ENCODE data around the gene PRMT2. TPM values are rescaled to one million over a fixed set of nuclear protein-coding genes. Genes with fewer than 3 reads are reported as not detected.
"Not testable (repeated sequence)": the region's sequence is repeated elsewhere in the genome, so short reads cannot be mapped to it uniquely, and the experiment has no call there.

Gene PRMT2
- total and polyA plus RNA-seq, 2 experiments from 2014 or later, result 51.9 to 56.9 TPM

DNA sequence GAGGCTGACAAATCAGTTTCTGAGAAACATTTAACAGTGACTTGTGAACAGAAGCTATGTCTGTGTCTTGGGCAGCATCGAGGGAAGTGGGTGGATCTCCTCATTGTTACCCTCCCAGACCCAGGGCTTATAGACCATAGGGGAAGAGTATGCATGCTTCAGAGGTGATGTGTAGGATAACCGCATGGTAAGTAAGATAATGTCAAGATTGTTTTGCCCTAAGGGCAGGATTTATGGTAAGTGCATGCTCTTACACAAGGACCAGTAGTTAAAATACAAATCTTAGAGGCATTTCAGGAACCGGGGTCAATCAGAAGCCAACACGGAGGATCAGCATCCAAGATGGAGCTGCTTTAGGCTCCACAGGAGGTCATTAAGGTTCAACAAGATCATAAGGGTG lies 7.7 kb upstream of the PRMT2 start (continued):
- TF ChIP-seq, protein P1, sequence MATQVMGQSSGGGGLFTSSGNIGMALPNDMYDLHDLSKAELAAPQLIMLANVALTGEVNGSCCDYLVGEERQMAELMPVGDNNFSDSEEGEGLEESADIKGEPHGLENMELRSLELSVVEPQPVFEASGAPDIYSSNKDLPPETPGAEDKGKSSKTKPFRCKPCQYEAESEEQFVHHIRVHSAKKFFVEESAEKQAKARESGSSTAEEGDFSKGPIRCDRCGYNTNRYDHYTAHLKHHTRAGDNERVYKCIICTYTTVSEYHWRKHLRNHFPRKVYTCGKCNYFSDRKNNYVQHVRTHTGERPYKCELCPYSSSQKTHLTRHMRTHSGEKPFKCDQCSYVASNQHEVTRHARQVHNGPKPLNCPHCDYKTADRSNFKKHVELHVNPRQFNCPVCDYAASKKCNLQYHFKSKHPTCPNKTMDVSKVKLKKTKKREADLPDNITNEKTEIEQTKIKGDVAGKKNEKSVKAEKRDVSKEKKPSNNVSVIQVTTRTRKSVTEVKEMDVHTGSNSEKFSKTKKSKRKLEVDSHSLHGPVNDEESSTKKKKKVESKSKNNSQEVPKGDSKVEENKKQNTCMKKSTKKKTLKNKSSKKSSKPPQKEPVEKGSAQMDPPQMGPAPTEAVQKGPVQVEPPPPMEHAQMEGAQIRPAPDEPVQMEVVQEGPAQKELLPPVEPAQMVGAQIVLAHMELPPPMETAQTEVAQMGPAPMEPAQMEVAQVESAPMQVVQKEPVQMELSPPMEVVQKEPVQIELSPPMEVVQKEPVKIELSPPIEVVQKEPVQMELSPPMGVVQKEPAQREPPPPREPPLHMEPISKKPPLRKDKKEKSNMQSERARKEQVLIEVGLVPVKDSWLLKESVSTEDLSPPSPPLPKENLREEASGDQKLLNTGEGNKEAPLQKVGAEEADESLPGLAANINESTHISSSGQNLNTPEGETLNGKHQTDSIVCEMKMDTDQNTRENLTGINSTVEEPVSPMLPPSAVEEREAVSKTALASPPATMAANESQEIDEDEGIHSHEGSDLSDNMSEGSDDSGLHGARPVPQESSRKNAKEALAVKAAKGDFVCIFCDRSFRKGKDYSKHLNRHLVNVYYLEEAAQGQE (IDR thresholded peaks at IDR 0.05; ENCODE audit: unreplicated experiment), result no peak

DNA sequence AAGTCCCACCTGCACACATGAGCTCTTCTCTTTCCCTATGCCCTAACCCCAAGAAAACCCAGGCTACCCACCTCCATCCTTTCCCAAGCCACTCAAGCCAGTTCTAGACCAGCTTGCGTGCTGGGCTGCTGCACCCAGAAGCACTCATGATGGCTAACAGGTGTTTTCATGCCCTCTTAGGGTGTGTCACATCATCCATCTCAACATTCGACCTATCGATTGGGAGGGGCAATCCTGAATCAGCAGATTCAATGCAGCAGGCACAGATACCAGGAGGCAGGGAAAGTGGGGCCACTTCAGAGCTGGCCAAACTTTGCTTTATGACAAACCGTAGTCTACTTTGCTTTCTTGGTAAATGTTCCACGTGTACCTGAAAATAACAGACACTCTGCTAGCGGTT lies 6.6 kb upstream of the PRMT2 start:
- peaks cover 16% of the 10 kb centered on the region for H3K4me1 ChIP-seq (ENCODE audit: insufficient read depth)
- no peaks in the 10 kb centered on the region for H3K36me3 ChIP-seq (ENCODE audit: insufficient read depth)
- peaks cover 13% of the 10 kb centered on the region for H3K36me3 Mint-ChIP-seq (ENCODE audit: low read depth)
- no peak overlapping the region for H3K27ac Mint-ChIP-seq
- no peaks in the 10 kb centered on the region for H3F3A ChIP-seq (replicated peaks; ENCODE audit: low read depth)
- H3K27me3 ChIP-seq (ENCODE audit: insufficient read depth), result no peaks in the 10 kb centered on the region
- peaks cover 6% of the 10 kb centered on the region for H3K27me3 Mint-ChIP-seq (ENCODE audit: insufficient read depth, low read depth, poor library complexity)
- H3K9me2 ChIP-seq (ENCODE audit: insufficient read depth), result peaks cover 6% of the 10 kb centered on the region; the same call in 1 of the 2 replicates
- H3K27ac ChIP-seq (ENCODE audit: low read depth), result no peak overlapping the region
- peaks cover 12% of the 10 kb centered on the region for H3K4me1 Mint-ChIP-seq
- ATAC-seq (no peak), DNase-seq (ENCODE audit: low spot score) (no peak)
- no peak for TF ChIP-seq EZH2phosphoT487 (IDR thresholded peaks at IDR 0.05; ENCODE audit: unreplicated experiment)
- no peak for TF ChIP-seq POLR2AphosphoS5 (IDR thresholded peaks at IDR 0.05; ENCODE audit: low read depth)
- TF ChIP-seq, protein P2, sequence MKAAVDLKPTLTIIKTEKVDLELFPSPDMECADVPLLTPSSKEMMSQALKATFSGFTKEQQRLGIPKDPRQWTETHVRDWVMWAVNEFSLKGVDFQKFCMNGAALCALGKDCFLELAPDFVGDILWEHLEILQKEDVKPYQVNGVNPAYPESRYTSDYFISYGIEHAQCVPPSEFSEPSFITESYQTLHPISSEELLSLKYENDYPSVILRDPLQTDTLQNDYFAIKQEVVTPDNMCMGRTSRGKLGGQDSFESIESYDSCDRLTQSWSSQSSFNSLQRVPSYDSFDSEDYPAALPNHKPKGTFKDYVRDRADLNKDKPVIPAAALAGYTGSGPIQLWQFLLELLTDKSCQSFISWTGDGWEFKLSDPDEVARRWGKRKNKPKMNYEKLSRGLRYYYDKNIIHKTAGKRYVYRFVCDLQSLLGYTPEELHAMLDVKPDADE (IDR thresholded peaks at IDR 0.05), result no peak
- no peak overlapping the region for H3K4me3 Mint-ChIP-seq
- no peaks in the 10 kb centered on the region for H3K79me2 ChIP-seq (replicated peaks; ENCODE audit: insufficient read depth)
- peaks cover 22% of the 10 kb centered on the region for H3K9me3 Mint-ChIP-seq
- no peak overlapping the region for H3K4me3 ChIP-seq
- no peak overlapping the region for H3K4me2 ChIP-seq
- H2AFZ ChIP-seq, result no peak overlapping the region
- H4K20me1 ChIP-seq (replicated peaks; ENCODE audit: insufficient read depth), result no peaks in the 10 kb centered on the region

DNA sequence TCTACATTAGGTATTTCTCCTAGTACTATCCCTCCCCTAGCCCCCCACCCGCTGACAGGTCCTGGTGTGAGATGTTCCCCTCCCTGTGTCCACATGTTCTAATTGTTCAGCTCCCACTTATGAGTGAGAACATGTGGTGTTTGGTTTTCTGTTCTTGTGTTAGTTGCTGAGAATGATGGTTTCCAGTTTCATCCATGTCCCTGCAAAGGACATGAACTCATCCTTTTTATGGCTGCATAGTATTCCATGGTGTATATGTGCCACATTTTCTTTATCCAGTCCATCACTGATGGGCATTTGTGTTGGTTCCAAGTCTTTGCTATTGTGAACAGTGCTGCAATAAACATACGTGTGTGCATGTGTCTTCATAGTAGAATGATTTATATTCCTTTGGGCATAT lies 4.6 kb upstream of the PRMT2 start:
- not testable (repeated sequence) for H3K27me3 ChIP-seq (ENCODE audit: insufficient read depth); H3K27ac Mint-ChIP-seq; H3K36me3 Mint-ChIP-seq (ENCODE audit: low read depth); H3F3A ChIP-seq (replicated peaks; ENCODE audit: low read depth); H3K9me2 ChIP-seq (ENCODE audit: insufficient read depth); H3K27me3 Mint-ChIP-seq (ENCODE audit: insufficient read depth, low read depth, poor library complexity); H3K79me2 ChIP-seq (replicated peaks; ENCODE audit: insufficient read depth); ATAC-seq; H3K27ac ChIP-seq (ENCODE audit: low read depth); DNase-seq (ENCODE audit: low spot score); H3K36me3 ChIP-seq (ENCODE audit: insufficient read depth); H3K4me3 Mint-ChIP-seq; H3K4me3 ChIP-seq; H3K4me2 ChIP-seq; H4K20me1 ChIP-seq (replicated peaks; ENCODE audit: insufficient read depth); H2AFZ ChIP-seq
- H3K4me1 ChIP-seq (ENCODE audit: insufficient read depth), result peaks cover 27% of the 10 kb centered on the region
- H3K4me1 Mint-ChIP-seq, result peaks cover 22% of the 10 kb centered on the region
- H3K9me3 Mint-ChIP-seq, result peaks cover 12% of the 10 kb centered on the region

Data from GM23338 (cell line).